Osteoblast (primary cell): ENCODE results near the gene VILL. TPM values are rescaled to one million over a fixed set of nuclear protein-coding genes. Genes with fewer than 3 reads are reported as not detected.

ENCODE experiments used
- DNase-seq: peaks from one replicate; pipeline ENCODE4 v3.0.0; 2011; ENCODE audit warnings: low spot score, mixed read lengths; ENCODE audit not compliant: insufficient read length; ENCODE audit errors: missing footprints
- H2AFZ ChIP-seq: 2 replicates; pipeline ENCODE4 v1.6.0; 2011; ENCODE audit warnings: mild to moderate bottlenecking, low read length
- H3K27ac ChIP-seq: 2 replicates; pipeline ENCODE4 v1.5.1; 2011; ENCODE audit warnings: mild to moderate bottlenecking, low read depth, low read length, moderate library complexity
- H3K27me3 ChIP-seq: 2 replicates; pipeline ENCODE4 v1.6.0; 2012; ENCODE audit warnings: mild to moderate bottlenecking, control low read depth, inconsistent platforms, low read length, moderate library complexity; ENCODE audit not compliant: insufficient read depth
- H3K36me3 ChIP-seq: 2 replicates; pipeline ENCODE4 v1.5.1; 2011; ENCODE audit warnings: mild to moderate bottlenecking, low read length, control low read depth, moderate library complexity; ENCODE audit not compliant: insufficient read depth
- H3K4me1 ChIP-seq: 2 replicates; pipeline ENCODE4 v1.5.1; 2011; ENCODE audit warnings: mild to moderate bottlenecking, low read length, control low read depth, moderate library complexity; ENCODE audit not compliant: insufficient read depth
- H3K4me2 ChIP-seq: 2 replicates; pipeline ENCODE4 v1.6.0; 2011; ENCODE audit warnings: mild to moderate bottlenecking, low read length; ENCODE audit not compliant: insufficient read depth
- H3K4me3 ChIP-seq: fragments of 200-600 bp; sonication (generic); 3 replicates; pipeline ENCODE4 v1.5.1; 2012; ENCODE audit warnings: mild to moderate bottlenecking, low read length, inconsistent platforms; ENCODE audit not compliant: insufficient read depth
- H3K79me2 ChIP-seq: 2 replicates; pipeline ENCODE4 v1.6.0; 2012; ENCODE audit warnings: mild to moderate bottlenecking, low read length, control low read depth, inconsistent platforms; ENCODE audit not compliant: insufficient read depth
- H3K9me3 ChIP-seq: 2 replicates; pipeline ENCODE4 v1.5.1; 2011; ENCODE audit warnings: low read depth, low read length, control low read depth
- H4K20me1 ChIP-seq: 2 replicates; pipeline ENCODE4 v1.6.0; 2012; ENCODE audit warnings: mild to moderate bottlenecking, low read length, control low read depth; ENCODE audit not compliant: insufficient read depth
- total RNA-seq: library from RNA; depleted of rRNA; stranded (reverse); fragments of >200 nt; gene quantifications from 2 replicates; pipeline ENCODE4 v1.2.3, GENCODE V29; 2012
- TF ChIP-seq, protein P1 (sequence below): IDR thresholded peaks from 2 replicates; pipeline ENCODE4 v1.5.1; 2011; ENCODE audit warnings: mild to moderate bottlenecking, low read depth, low read length, moderate library complexity; ENCODE audit errors: extremely low read depth

Gene VILL
- total RNA-seq, 1 donor: 7.6 TPM

DNA sequence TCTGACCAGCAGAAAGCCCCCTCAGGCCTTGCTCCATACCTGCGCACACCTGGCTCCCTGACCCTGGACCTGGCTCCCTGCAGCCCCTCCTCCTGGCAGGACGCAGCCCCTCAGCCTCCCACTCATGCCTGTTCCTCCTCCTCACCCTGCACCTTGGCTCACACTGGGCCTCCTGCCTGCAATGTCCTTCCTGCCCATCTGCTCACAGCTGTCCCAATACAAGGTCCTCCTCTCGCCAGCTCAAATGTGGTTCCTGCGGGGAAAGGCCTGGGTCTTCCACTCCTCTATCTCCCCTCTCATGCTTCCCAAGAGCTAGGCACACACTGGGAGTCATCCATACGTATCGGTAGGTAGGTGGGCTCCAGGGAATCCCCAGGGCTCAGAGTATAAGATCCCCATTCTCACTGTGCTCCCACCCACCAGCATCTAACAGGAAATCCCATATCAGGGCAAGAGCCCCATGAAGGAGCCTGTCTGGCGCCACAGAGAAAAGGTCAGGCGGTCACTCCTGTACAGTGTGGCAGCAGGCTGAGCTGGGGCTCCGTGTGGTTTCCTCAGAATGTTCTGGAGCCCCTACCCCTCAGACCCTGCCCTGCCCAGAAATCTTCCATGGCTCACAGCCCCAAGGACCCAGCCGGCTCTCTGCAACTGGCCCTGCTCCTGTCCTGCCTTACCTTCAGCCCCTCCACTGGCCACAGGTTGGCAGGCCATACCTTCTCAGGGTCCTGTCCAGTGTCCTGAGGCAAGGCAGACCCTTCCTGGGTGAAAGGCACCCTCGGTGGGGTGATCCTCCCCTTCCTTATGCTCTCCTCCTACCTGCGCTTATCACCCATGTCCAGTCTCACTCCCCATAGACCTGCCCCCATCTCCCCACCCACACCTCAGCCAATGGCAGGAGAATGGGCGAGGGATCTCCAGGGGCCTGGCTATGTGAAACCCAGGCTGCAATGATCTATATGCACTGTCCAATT is 28.0 kb downstream of the VILL start:
- Histone ChIP-seq H4K20me1 (peaks cover 8% of the 10 kb centered on the region), H3K4me1 (no peaks in the 10 kb centered on the region), H3K4me3 (no peak overlapping the region), H3K4me2 (no peak overlapping the region), H3K79me2 (peaks cover 9% of the 10 kb centered on the region), H3K27me3 (no peaks in the 10 kb centered on the region), H3K36me3 (peaks cover 26% of the 10 kb centered on the region), H3K27ac (no peak overlapping the region), H2AFZ (no peak overlapping the region), H3K9me3 (peaks cover 3% of the 10 kb centered on the region)
- DNase-seq: peak; percentile 47
- TF ChIP-seq, protein P1, sequence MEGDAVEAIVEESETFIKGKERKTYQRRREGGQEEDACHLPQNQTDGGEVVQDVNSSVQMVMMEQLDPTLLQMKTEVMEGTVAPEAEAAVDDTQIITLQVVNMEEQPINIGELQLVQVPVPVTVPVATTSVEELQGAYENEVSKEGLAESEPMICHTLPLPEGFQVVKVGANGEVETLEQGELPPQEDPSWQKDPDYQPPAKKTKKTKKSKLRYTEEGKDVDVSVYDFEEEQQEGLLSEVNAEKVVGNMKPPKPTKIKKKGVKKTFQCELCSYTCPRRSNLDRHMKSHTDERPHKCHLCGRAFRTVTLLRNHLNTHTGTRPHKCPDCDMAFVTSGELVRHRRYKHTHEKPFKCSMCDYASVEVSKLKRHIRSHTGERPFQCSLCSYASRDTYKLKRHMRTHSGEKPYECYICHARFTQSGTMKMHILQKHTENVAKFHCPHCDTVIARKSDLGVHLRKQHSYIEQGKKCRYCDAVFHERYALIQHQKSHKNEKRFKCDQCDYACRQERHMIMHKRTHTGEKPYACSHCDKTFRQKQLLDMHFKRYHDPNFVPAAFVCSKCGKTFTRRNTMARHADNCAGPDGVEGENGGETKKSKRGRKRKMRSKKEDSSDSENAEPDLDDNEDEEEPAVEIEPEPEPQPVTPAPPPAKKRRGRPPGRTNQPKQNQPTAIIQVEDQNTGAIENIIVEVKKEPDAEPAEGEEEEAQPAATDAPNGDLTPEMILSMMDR: no peak

DNA sequence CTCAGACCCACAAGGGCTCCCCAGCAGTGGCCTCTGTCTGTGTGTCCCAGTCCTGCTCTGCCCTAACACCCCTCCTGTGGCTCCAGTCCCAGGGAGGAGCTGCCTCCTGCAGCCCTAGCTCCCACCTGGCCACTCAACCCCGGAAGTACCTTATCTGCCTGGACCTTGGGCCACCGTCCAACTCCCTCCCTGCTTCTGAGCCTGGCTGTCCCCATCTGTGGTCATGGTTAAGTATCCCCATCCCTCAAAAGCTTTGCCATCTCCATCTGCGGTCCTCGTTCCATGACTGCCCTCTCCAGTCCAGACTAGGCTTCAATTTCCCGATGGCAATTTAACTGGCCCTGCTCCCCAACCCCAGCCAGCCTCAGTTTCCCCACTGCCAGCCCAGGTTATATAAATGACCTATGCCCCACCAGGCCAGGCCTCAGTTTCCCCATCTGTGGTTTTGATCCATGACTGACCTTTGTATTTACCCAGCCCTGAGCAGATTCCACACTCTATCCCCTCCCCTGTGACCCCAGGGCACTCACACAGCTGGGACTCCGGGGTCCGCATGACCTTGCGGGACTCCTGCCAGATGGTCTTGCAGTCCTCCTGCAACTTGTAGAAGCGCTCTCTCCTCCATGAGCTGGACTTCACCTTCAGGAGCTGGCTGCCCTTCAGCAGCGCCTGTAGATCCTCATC is 29.2 kb downstream of the VILL start:
- Histone ChIP-seq H3K4me3 (no peak overlapping the region), H2AFZ (no peak overlapping the region), H3K9me3 (peaks cover 3% of the 10 kb centered on the region), H4K20me1 (peaks cover 8% of the 10 kb centered on the region), H3K27me3 (no peaks in the 10 kb centered on the region), H3K4me1 (peaks cover 4% of the 10 kb centered on the region), H3K4me2 (no peak overlapping the region), H3K27ac (no peak overlapping the region), H3K36me3 (peaks cover 18% of the 10 kb centered on the region), H3K79me2 (peaks cover 16% of the 10 kb centered on the region)
- TF ChIP-seq, protein P1: no peak
- peak; percentile 58 for DNase-seq

DNA sequence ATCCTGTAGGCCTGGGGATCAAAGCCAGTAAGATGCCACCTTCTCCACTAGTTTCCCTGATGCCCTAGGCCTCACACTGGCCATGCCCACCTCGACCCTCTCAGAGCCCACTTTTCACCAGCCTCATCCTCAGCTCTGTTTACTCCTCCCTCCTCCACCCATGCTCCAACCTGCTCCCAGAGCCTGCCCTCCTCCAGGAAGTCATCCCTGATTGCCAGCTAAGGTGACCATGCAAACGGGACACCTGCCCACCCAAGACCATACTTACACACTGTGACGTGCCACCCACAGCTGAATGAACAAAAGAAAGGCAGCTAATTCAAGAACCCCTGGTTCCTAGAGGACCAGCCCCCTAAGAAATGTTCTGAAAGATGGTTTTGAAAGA is 29.7 kb downstream of the VILL start:
- DNase-seq: peak; percentile 26
- peaks cover 16% of the 10 kb centered on the region for H3K79me2 ChIP-seq
- peaks cover 13% of the 10 kb centered on the region for H3K36me3 ChIP-seq
- TF ChIP-seq, protein P1: no peak
- H3K4me3 ChIP-seq: no peak overlapping the region
- H3K27me3 ChIP-seq: no peaks in the 10 kb centered on the region
- H2AFZ ChIP-seq: no peak overlapping the region
- no peak overlapping the region for H3K4me2 ChIP-seq
- peaks cover 8% of the 10 kb centered on the region for H4K20me1 ChIP-seq
- peaks cover 3% of the 10 kb centered on the region for H3K9me3 ChIP-seq
- no peak overlapping the region for H3K27ac ChIP-seq
- peaks cover 6% of the 10 kb centered on the region for H3K4me1 ChIP-seq

DNA sequence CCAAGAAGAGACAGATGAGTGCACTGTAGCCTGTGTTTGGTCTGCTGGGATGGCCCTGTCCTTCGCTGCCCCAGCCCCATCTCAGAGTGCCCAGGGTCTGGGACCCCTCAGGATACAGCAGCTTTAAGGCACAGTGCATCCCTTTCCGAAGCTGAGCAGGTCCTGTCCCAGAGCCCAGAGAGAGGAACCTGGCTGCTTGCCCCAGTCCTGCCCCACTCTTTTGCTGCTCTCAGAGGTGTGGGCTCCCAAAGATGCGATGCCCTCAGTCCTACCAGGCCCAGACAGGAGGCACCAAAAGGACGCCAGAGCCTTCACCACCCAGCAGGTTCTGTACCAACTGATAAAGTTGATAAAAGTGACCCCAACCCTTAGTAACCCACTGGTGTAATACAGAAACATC is 30.6 kb downstream of the VILL start:
- Histone ChIP-seq H3K27me3 (no peaks in the 10 kb centered on the region), H3K4me2 (no peak overlapping the region), H3K27ac (no peak overlapping the region), H3K9me3 (peaks cover 2% of the 10 kb centered on the region), H3K4me3 (no peak overlapping the region), H2AFZ (no peak overlapping the region), H3K79me2 (peaks cover 16% of the 10 kb centered on the region), H3K36me3 (peaks cover 6% of the 10 kb centered on the region), H4K20me1 (peaks cover 8% of the 10 kb centered on the region), H3K4me1 (peaks cover 13% of the 10 kb centered on the region)
- TF ChIP-seq, protein P1: no peak
- no peak for DNase-seq
